SK-N-SH treated with all-trans-retinoic acid at 6 μM for 48 hours (cell line): Measurements from ENCODE around the gene NHEJ1.

ENCODE experiments used
- ATAC-seq: fragments of 200-7000 bp; cut with Tn5 transposase; 3 replicates; pipeline ENCODE4 v1.9.1; 2020; ENCODE audit warnings: mild to moderate bottlenecking, moderate library complexity
- ARNTL ChIP-seq: fragments of 450-650 bp; formaldehyde crosslinking; IDR thresholded peaks from 2 replicates; pipeline ENCODE4 v1.5.0; 2020; ENCODE audit warnings: low read depth, mild to moderate bottlenecking, moderate library complexity, borderline replicate concordance
- BACH2 ChIP-seq: fragments of 250-450 bp; sonication (Bioruptor Pico); IDR thresholded peaks from 2 replicates; pipeline ENCODE4 v1.9.0; 2021; ENCODE audit warnings: mild to moderate bottlenecking, borderline replicate concordance
- CSDC2 ChIP-seq: fragments of 250-450 bp; sonication (Bioruptor Pico); IDR thresholded peaks from 2 replicates; pipeline ENCODE4 v1.5.0; 2020; ENCODE audit warnings: mild to moderate bottlenecking, moderate library complexity
- CSRNP3 ChIP-seq: fragments of 250-450 bp; sonication (Bioruptor Pico); IDR thresholded peaks from 2 replicates; pipeline ENCODE4 v1.5.1; 2021; ENCODE audit warnings: mild to moderate bottlenecking, moderate library complexity
- ESRRG ChIP-seq: fragments of 250-450 bp; sonication (Bioruptor Pico); IDR thresholded peaks from 2 replicates; pipeline ENCODE4 v1.6.1; 2021; ENCODE audit warnings: mild to moderate bottlenecking
- GLIS3 ChIP-seq: fragments of 250-450 bp; sonication (Bioruptor Pico); IDR thresholded peaks from 2 replicates; pipeline ENCODE4 v1.5.0; 2020; ENCODE audit warnings: mild to moderate bottlenecking, moderate library complexity
- OSR1 ChIP-seq: fragments of 250-450 bp; sonication (Bioruptor Pico); IDR thresholded peaks from 2 replicates; pipeline ENCODE4 v1.8.0; 2022; ENCODE audit warnings: moderate library complexity, mild to moderate bottlenecking, inconsistent platforms
- PPARA ChIP-seq: fragments of 250-450 bp; sonication (Bioruptor Pico); IDR thresholded peaks from 2 replicates; pipeline ENCODE4 v1.5.0; 2020; ENCODE audit warnings: mild to moderate bottlenecking, borderline replicate concordance
- RARB ChIP-seq: fragments of 250-450 bp; sonication (Bioruptor Pico); IDR thresholded peaks from 2 replicates; pipeline ENCODE4 v1.8.0; 2021; ENCODE audit warnings: mild to moderate bottlenecking, moderate library complexity
- SNAI2 ChIP-seq: fragments of 250-450 bp; sonication (Bioruptor Pico); IDR thresholded peaks from 2 replicates; pipeline ENCODE4 v1.5.0; 2020; ENCODE audit warnings: mild to moderate bottlenecking, moderate library complexity
- TCF4 ChIP-seq: fragments of 250-450 bp; sonication (Bioruptor Pico); IDR thresholded peaks from 2 replicates; pipeline ENCODE4 v1.8.0; 2021; ENCODE audit warnings: mild to moderate bottlenecking, moderate library complexity, borderline replicate concordance
- TOX ChIP-seq: fragments of 250-450 bp; sonication (Bioruptor Pico); IDR thresholded peaks from 2 replicates; pipeline ENCODE4 v1.8.0; 2021; ENCODE audit warnings: mild to moderate bottlenecking, moderate library complexity, borderline replicate concordance
- ZC3H10 ChIP-seq: fragments of 250-450 bp; sonication (Bioruptor Pico); IDR thresholded peaks from 2 replicates; pipeline ENCODE4 v1.5.1; 2021; ENCODE audit warnings: mild to moderate bottlenecking, moderate library complexity
- ZFP3 ChIP-seq: fragments of 250-450 bp; sonication (Bioruptor Pico); IDR thresholded peaks from 2 replicates; pipeline ENCODE4 v1.5.0; 2020; ENCODE audit warnings: mild to moderate bottlenecking, moderate library complexity
- ZFP30 ChIP-seq: fragments of 450-650 bp; formaldehyde crosslinking; IDR thresholded peaks from 2 replicates; pipeline ENCODE4 v1.5.0; 2022; ENCODE audit warnings: mild to moderate bottlenecking, moderate library complexity
- ZNF565 ChIP-seq: fragments of 450-650 bp; formaldehyde crosslinking; conservative IDR thresholded peaks from 2 replicates; pipeline ENCODE4 v1.5.0; 2020; ENCODE audit warnings: low read depth, mild to moderate bottlenecking, moderate library complexity
- ZNF70 ChIP-seq: fragments of 450-650 bp; formaldehyde crosslinking; IDR thresholded peaks from 2 replicates; pipeline ENCODE4 v1.5.0; 2020; ENCODE audit warnings: mild to moderate bottlenecking, moderate library complexity
- ZNF8 ChIP-seq: fragments of 450-650 bp; formaldehyde crosslinking; IDR thresholded peaks from 2 replicates; pipeline ENCODE4 v1.5.0; 2020; ENCODE audit warnings: mild to moderate bottlenecking, moderate library complexity
- TF ChIP-seq, protein P1 (sequence below): fragments of 250-450 bp; sonication (Bioruptor Pico); IDR thresholded peaks from 2 replicates; pipeline ENCODE4 v1.8.0; 2020; ENCODE audit warnings: mild to moderate bottlenecking, moderate library complexity, borderline replicate concordance
- TF ChIP-seq, protein P2 (sequence below): fragments of 250-450 bp; sonication (Bioruptor Pico); IDR thresholded peaks from 2 replicates; pipeline ENCODE4 v1.5.0; 2020; ENCODE audit warnings: mild to moderate bottlenecking, moderate library complexity
- TF ChIP-seq, protein P3 (sequence below): fragments of 250-450 bp; sonication (Bioruptor Pico); IDR thresholded peaks from 2 replicates; pipeline ENCODE4 v1.5.1; 2020; ENCODE audit warnings: low read depth, mild to moderate bottlenecking, moderate library complexity

NHEJ1 gene

DNA sequence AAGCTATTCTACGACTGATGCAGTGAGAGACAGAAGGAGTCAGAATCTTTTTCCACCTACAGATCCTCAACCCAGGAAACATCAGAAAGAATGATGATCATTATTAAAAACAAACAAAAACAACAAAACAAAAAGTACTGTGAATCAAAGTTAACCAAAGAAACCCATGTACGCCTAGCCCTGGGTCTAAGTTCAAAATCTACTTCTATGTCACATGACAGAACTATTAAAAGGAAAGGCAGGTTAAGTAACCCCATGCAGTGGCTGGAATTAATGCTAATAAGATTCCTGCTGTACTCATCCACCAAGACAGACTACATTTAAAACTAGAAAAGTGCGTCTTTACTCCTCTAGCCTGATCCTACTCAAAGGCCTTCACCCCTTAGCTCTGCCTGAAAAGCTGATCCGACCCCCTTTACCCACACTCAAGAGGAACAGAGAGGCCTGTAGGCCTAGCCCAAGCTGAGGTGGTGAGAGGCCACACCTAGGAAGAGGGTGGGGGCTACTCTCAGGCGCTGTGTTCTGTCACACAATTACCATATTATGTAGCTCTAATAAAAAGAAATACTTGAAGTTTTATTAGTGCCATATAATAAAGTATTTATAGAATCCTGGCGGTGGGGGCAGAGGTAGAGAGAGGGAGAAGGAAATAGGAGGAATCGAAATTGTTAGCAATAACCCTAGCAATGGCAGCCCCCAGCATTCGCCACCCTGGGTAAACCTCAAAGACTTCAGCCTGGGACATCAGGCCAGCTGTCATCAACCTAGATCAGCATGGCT, 37.1 kb downstream of the NHEJ1 start:
- TF ChIP-seq ARNTL (CRISPR knock-in tag) (no peak), ESRRG (CRISPR knock-in tag) (no peak), ZFP30 (CRISPR knock-in tag) (no peak), SNAI2 (CRISPR knock-in tag) (no peak), RARB (CRISPR knock-in tag) (no peak), TOX (CRISPR knock-in tag) (no peak), ZFP3 (CRISPR knock-in tag) (no peak), ZC3H10 (CRISPR knock-in tag) (no peak), ZNF8 (CRISPR knock-in tag) (no peak), TCF4 (CRISPR knock-in tag) (no peak), CSRNP3 (CRISPR knock-in tag) (no peak), GLIS3 (CRISPR knock-in tag) (no peak), PPARA (CRISPR knock-in tag) (no peak), BACH2 (CRISPR knock-in tag) (no peak), ZNF565 (no peak), OSR1 (CRISPR knock-in tag) (no peak)
- TF ChIP-seq, protein P1, sequence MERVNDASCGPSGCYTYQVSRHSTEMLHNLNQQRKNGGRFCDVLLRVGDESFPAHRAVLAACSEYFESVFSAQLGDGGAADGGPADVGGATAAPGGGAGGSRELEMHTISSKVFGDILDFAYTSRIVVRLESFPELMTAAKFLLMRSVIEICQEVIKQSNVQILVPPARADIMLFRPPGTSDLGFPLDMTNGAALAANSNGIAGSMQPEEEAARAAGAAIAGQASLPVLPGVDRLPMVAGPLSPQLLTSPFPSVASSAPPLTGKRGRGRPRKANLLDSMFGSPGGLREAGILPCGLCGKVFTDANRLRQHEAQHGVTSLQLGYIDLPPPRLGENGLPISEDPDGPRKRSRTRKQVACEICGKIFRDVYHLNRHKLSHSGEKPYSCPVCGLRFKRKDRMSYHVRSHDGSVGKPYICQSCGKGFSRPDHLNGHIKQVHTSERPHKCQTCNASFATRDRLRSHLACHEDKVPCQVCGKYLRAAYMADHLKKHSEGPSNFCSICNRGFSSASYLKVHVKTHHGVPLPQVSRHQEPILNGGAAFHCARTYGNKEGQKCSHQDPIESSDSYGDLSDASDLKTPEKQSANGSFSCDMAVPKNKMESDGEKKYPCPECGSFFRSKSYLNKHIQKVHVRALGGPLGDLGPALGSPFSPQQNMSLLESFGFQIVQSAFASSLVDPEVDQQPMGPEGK (CRISPR knock-in tag): no peak
- TF ChIP-seq, protein P2, sequence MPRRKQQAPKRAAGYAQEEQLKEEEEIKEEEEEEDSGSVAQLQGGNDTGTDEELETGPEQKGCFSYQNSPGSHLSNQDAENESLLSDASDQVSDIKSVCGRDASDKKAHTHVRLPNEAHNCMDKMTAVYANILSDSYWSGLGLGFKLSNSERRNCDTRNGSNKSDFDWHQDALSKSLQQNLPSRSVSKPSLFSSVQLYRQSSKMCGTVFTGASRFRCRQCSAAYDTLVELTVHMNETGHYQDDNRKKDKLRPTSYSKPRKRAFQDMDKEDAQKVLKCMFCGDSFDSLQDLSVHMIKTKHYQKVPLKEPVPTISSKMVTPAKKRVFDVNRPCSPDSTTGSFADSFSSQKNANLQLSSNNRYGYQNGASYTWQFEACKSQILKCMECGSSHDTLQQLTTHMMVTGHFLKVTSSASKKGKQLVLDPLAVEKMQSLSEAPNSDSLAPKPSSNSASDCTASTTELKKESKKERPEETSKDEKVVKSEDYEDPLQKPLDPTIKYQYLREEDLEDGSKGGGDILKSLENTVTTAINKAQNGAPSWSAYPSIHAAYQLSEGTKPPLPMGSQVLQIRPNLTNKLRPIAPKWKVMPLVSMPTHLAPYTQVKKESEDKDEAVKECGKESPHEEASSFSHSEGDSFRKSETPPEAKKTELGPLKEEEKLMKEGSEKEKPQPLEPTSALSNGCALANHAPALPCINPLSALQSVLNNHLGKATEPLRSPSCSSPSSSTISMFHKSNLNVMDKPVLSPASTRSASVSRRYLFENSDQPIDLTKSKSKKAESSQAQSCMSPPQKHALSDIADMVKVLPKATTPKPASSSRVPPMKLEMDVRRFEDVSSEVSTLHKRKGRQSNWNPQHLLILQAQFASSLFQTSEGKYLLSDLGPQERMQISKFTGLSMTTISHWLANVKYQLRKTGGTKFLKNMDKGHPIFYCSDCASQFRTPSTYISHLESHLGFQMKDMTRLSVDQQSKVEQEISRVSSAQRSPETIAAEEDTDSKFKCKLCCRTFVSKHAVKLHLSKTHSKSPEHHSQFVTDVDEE (CRISPR knock-in tag): no peak
- TF ChIP-seq, protein P3, sequence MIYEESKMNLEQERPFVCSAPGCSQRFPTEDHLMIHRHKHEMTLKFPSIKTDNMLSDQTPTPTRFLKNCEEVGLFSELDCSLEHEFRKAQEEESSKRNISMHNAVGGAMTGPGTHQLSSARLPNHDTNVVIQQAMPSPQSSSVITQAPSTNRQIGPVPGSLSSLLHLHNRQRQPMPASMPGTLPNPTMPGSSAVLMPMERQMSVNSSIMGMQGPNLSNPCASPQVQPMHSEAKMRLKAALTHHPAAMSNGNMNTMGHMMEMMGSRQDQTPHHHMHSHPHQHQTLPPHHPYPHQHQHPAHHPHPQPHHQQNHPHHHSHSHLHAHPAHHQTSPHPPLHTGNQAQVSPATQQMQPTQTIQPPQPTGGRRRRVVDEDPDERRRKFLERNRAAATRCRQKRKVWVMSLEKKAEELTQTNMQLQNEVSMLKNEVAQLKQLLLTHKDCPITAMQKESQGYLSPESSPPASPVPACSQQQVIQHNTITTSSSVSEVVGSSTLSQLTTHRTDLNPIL (CRISPR knock-in tag): no peak
- TF ChIP-seq, all 23 proteins: peak for 0
- no peak for ATAC-seq

- no peak for ATAC-seq
- TF ChIP-seq ESRRG (CRISPR knock-in tag): no peak
- TF ChIP-seq, protein P2 (CRISPR knock-in tag): no peak
- no peak for TF ChIP-seq ZNF565
- TF ChIP-seq ZNF8 (CRISPR knock-in tag): no peak
- TF ChIP-seq CSDC2 (CRISPR knock-in tag): no peak
- TF ChIP-seq SNAI2 (CRISPR knock-in tag): no peak
- TF ChIP-seq ZNF70 (CRISPR knock-in tag): no peak
- TF ChIP-seq PPARA (CRISPR knock-in tag): no peak
- TF ChIP-seq RARB (CRISPR knock-in tag): no peak
- TF ChIP-seq ARNTL (CRISPR knock-in tag): no peak
- TF ChIP-seq ZFP30 (CRISPR knock-in tag): no peak
- TF ChIP-seq TCF4 (CRISPR knock-in tag): no peak
Observed at GRCh38 chr2:219122202-219122980, 38.2 kb downstream of the NHEJ1 start.
